ENCODE results near the gene KNG1. TPM values are rescaled to one million over a fixed set of nuclear protein-coding genes. Genes with fewer than 3 reads are reported as not detected.

Gene KNG1
- total and polyA plus RNA-seq, 8 donors, result 0.26 to 1.2 (median 0.49) TPM; not detected in 2

- no peak for TF ChIP-seq CTCF (IDR thresholded peaks at IDR 0.05)
- DNase-seq (no peak), ATAC-seq (no peak)
- Histone ChIP-seq H3K9me3 (no peaks in the 10 kb centered on the region), H3K36me3 (no peaks in the 10 kb centered on the region), H3K27ac (no peak overlapping the region), H3K27me3 (peaks cover 0 to 7% of the 10 kb centered on the region in 2 donors), H3K4me3 (no peak overlapping the region), H3K4me1 (no peaks in the 10 kb centered on the region)
- intact Hi-C loops (cut with DNase I), result no loop called here
These were observed 7.8 kb downstream of the KNG1 start for GRCh38 chr3:186724911-186725310.

- Histone ChIP-seq H3K36me3 (no peaks in the 10 kb centered on the region), H3K4me1 (no peaks in the 10 kb centered on the region), H3K4me3 (no peak overlapping the region), H3K27ac (no peak overlapping the region), H3K27me3 (peaks cover 0 to 7% of the 10 kb centered on the region in 2 donors), H3K9me3 (no peaks in the 10 kb centered on the region)
- intact Hi-C loops (cut with DNase I), result no loop called here
- ATAC-seq (no peak), DNase-seq (no peak)
- no peak for TF ChIP-seq CTCF (IDR thresholded peaks at IDR 0.05)
These were observed 15.1 kb downstream of the KNG1 start for GRCh38 chr3:186732169-186732766.

GRCh38 chr3:186742618-186743380 lies 25.6 kb downstream of the KNG1 start:
- ATAC-seq (peak; percentile 13), DNase-seq (no peak)
- no peaks in the 10 kb centered on the region for H3K36me3 ChIP-seq
- no peak for TF ChIP-seq CTCF (IDR thresholded peaks at IDR 0.05)
- intact Hi-C loops (cut with DNase I), result no loop called here
- H3K4me1 ChIP-seq, result peaks cover 0 to 6% of the 10 kb centered on the region in 2 donors
- no peaks in the 10 kb centered on the region for H3K27me3 ChIP-seq
- H3K4me3 ChIP-seq, result no peak overlapping the region
- H3K27ac ChIP-seq, result no peak overlapping the region
- H3K9me3 ChIP-seq, result no peaks in the 10 kb centered on the region

GRCh38 chr3:186743666-186744065 lies 26.5 kb downstream of the KNG1 start:
- Histone ChIP-seq H3K27me3 (no peaks in the 10 kb centered on the region), H3K4me1 (peaks cover 0 to 6% of the 10 kb centered on the region in 2 donors), H3K36me3 (no peaks in the 10 kb centered on the region), H3K27ac (no peak overlapping the region), H3K9me3 (no peaks in the 10 kb centered on the region), H3K4me3 (no peak overlapping the region)
- ATAC-seq (no peak), DNase-seq (no peak)
- intact Hi-C loops (cut with DNase I), result no loop called here
- no peak for TF ChIP-seq CTCF (IDR thresholded peaks at IDR 0.05)

GRCh38 chr3:186746008-186746407 lies 28.8 kb downstream of the KNG1 start:
- peak; percentile 98 for ATAC-seq

More at GRCh38 chr3:186746008-186746407, 28.8 kb downstream of the KNG1 start:
- Histone ChIP-seq H3K27me3 (no peaks in the 10 kb centered on the region), H3K36me3 (no peaks in the 10 kb centered on the region), H3K9me3 (no peaks in the 10 kb centered on the region), H3K4me3 (no peak overlapping the region), H3K4me1 (peaks cover 0 to 6% of the 10 kb centered on the region in 2 donors), H3K27ac (peak overlapping the region in 1 of 2 donors; percentile 48)
- no peak for TF ChIP-seq CTCF (IDR thresholded peaks at IDR 0.05)
- intact Hi-C loops (cut with DNase I), result no loop called here
- peak in 2 of 4 donors; percentile 36 to 68 for DNase-seq
